OCI-LY7 (cell line): ENCODE data around the gene NBPF19. TPM values are rescaled to one million over a fixed set of nuclear protein-coding genes. Genes with fewer than 3 reads are reported as not detected.
"Not testable (repeated sequence)": the region's sequence is repeated elsewhere in the genome, so short reads cannot be mapped to it uniquely, and the experiment has no call there.

Experiments
- BruUV-seq: library from RNA; stranded (reverse); fragments of 400-500 nt; replicated peaks from 2 replicates; lab custom pipeline; 2021; lab: Mats Ljungman, UMichigan
- CTCF ChIA-PET: fragments of 300-600 bp; sonication (Branson Sonifier 250); formaldehyde crosslinking; loops from one replicate; lab custom pipeline; 2022; ENCODE audit warnings: antibody characterized with exemption; ENCODE audit not compliant: unreplicated experiment; lab: Charles Lee
- POLR2A ChIA-PET: fragments of 300-600 bp; sonication (Branson Sonifier 250); formaldehyde crosslinking; loops from one replicate; lab custom pipeline; 2022; ENCODE audit warnings: antibody characterized with exemption; lab: Charles Lee
- DNase-seq: peaks from one replicate; pipeline ENCODE4 v3.0.0-alpha.2; 2015; ENCODE audit warnings: low spot score
- H2AFZ ChIP-seq: fragments of 200-600 bp; sonication (generic), shearing (Covaris generic); 2 replicates; pipeline ENCODE4 v1.6.1; 2014; ENCODE audit warnings: mild to moderate bottlenecking, antibody characterized with exemption, low read length, moderate library complexity
- H3K27ac ChIP-seq: fragments of 200-600 bp; sonication (generic); 2 replicates; pipeline ENCODE4 v1.5.1; 2014; ENCODE audit warnings: mixed run types, low read depth, mild to moderate bottlenecking, moderate library complexity, low read length, inconsistent platforms; ENCODE audit not compliant: poor library complexity, severe bottlenecking
- H3K36me3 ChIP-seq: fragments of 200-600 bp; sonication (generic); 2 replicates; pipeline ENCODE4 v1.6.1; 2014; ENCODE audit warnings: mild to moderate bottlenecking, antibody characterized with exemption, low read length, moderate library complexity, mixed read lengths; ENCODE audit not compliant: insufficient read depth
- H3K4me1 ChIP-seq: fragments of 200-600 bp; sonication (generic); 2 replicates; pipeline ENCODE4 v1.5.1; 2014; ENCODE audit warnings: mild to moderate bottlenecking, low read length; ENCODE audit not compliant: insufficient read depth, poor library complexity, severe bottlenecking
- H3K4me2 ChIP-seq: fragments of 200-600 bp; sonication (generic); 2 replicates; pipeline ENCODE4 v1.6.1; 2014; ENCODE audit warnings: mild to moderate bottlenecking, low read length
- H3K4me3 ChIP-seq: fragments of 200-600 bp; sonication (generic); 2 replicates; pipeline ENCODE4 v1.5.1; 2014; ENCODE audit warnings: mild to moderate bottlenecking, low read depth, low read length; ENCODE audit not compliant: poor library complexity, severe bottlenecking
- H3K79me2 ChIP-seq: fragments of 200-600 bp; sonication (generic); 2 replicates; pipeline ENCODE4 v1.6.1; 2016; ENCODE audit warnings: low read depth, mild to moderate bottlenecking, low read length, moderate library complexity, mixed read lengths; ENCODE audit not compliant: insufficient read depth
- H3K9me2 ChIP-seq: fragments of 200-600 bp; sonication (generic); 2 replicates; pipeline ENCODE4 v1.6.1; 2016; ENCODE audit warnings: mild to moderate bottlenecking, low read length, mixed read lengths; ENCODE audit not compliant: insufficient read depth
- H3K9me3 ChIP-seq: fragments of 200-600 bp; sonication (generic); 2 replicates; pipeline ENCODE4 v1.6.1; 2014; ENCODE audit warnings: mild to moderate bottlenecking, mixed run types, low read length, mixed read lengths
- H4K20me1 ChIP-seq: fragments of 200-600 bp; sonication (generic); 2 replicates; pipeline ENCODE4 v1.6.1; 2014; ENCODE audit warnings: mild to moderate bottlenecking, antibody characterized with exemption, low read length, moderate library complexity, mixed read lengths; ENCODE audit not compliant: insufficient read depth
- intact Hi-C: fragments of 100-400 bp; cut with micrococcal nuclease; formaldehyde crosslinking; loops from one replicate; pipeline ENCODE4 v1.10.0; 2022; ENCODE audit not compliant: unreplicated experiment
- total RNA-seq, 2 experiments: library from RNA; depleted of rRNA in 1 of 2; stranded (reverse); fragments of >200 nt in 1 of 2; shearing (Covaris generic) in 1 of 2; gene quantifications; 2 replicates each; pipeline ENCODE4 v1.2.3, GENCODE V29; 2014 to 2022

The NBPF19 gene
- total RNA-seq, 2 experiments from 2014 or later: 11.1 to 17.4 TPM

DNA sequence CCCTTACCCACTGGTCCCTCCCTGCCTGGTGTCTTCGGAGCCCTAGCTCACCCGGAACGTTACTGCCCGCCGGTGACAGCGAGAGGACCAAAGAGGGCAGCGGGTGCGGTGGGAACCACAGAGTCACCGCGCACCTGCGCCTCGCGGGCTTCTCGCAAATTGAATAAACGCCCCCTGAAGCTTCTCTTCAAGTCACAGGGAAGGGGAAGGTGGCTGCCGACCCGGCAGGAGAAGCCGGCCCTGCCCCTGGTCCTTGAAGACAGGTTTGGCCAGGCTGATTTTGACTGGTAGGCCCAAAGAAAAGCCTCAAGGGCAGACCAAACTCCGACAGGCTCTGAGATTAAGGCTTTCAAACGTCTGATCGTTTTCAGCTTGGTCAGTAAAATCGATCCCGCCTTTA, 87.0 kb downstream of the NBPF19 start:
- H3K79me2 ChIP-seq, intact Hi-C loops, H3K4me1 ChIP-seq, CTCF ChIA-PET, H2AFZ ChIP-seq, H3K9me2 ChIP-seq, H3K36me3 ChIP-seq, DNase-seq, BruUV-seq, H3K4me2 ChIP-seq, H3K9me3 ChIP-seq, H3K27ac ChIP-seq, H3K4me3 ChIP-seq, POLR2A ChIA-PET, H4K20me1 ChIP-seq: not testable (repeated sequence)

DNA sequence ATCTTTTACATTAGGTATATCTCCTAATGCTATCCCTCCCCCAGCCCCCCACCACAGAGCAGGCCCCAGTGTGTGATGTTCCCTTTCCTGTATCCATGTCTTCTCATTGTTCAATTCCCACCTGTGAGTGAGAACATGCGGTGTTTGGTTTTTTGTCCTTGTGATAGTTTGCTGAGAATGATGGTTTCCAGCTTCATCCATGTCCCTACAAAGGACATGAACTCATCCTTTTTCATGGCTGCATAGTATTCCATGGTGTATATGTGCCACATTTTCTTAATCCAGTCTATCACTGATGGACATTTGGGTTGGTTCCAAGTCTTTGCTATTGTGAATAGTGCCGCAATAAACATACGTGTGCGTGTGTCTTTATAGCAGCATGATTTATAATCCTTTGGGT, 90.6 kb downstream of the NBPF19 start:
- H3K9me3 ChIP-seq, H3K4me1 ChIP-seq, H3K27ac ChIP-seq, H3K4me3 ChIP-seq, H2AFZ ChIP-seq, H3K79me2 ChIP-seq, BruUV-seq, DNase-seq, H3K4me2 ChIP-seq, intact Hi-C loops, H3K36me3 ChIP-seq, CTCF ChIA-PET, POLR2A ChIA-PET, H3K9me2 ChIP-seq, H4K20me1 ChIP-seq: not testable (repeated sequence)

DNA sequence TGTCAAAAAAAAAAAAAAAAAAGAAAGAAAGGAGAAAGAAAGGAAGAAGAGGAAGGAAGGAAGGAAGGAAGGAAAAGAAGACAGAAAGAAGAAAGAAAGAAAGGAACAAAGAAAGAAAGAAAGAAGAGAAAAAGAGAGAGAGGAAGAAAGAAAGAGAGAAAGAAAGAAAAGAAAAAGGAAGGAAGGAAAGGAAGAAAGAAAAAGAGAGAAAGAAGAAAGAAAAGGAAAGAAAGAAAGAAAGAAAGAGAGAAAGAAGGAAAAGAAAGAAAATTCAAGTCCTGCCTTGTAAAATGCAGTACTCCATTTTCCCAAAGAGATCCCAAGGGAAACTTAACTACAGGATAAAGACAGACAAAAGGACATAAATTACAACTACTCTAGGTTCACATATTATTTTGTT, 97.9 kb downstream of the NBPF19 start:
- H3K4me1 ChIP-seq, H3K36me3 ChIP-seq, POLR2A ChIA-PET, H3K79me2 ChIP-seq, DNase-seq, H2AFZ ChIP-seq, H3K9me2 ChIP-seq, H3K9me3 ChIP-seq, BruUV-seq, H3K4me3 ChIP-seq, H3K27ac ChIP-seq, H3K4me2 ChIP-seq, CTCF ChIA-PET, H4K20me1 ChIP-seq, intact Hi-C loops: not testable (repeated sequence)

DNA sequence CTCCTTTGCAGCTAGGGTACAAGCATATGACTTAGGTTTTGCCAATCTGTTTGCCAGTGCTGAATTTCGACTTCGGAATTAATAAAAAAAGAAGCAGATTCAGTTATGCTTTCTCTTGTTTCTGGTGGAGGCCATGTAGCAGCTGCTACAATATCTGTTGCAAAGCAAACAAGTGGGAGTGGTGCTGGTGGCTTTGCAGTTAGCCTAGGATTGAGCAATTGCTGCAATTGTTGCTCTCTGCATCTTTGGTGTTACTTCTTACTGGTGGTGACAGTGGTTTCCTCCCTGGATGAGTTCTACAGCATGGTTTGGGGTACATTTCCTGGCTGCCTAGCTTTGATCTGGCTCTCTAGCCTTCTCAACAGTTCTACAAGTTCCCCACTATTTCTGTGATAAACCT, 110.7 kb downstream of the NBPF19 start:
- POLR2A ChIA-PET, CTCF ChIA-PET, H4K20me1 ChIP-seq, H3K4me1 ChIP-seq, H3K79me2 ChIP-seq, H3K27ac ChIP-seq, BruUV-seq, H3K4me2 ChIP-seq, H2AFZ ChIP-seq, H3K36me3 ChIP-seq, intact Hi-C loops, DNase-seq, H3K4me3 ChIP-seq, H3K9me2 ChIP-seq, H3K9me3 ChIP-seq: not testable (repeated sequence)

Other genes starting within 250 kb of the NBPF19 start
- gene PPIAL4C, start 108.8 kb downstream of the NBPF19 start, total RNA-seq (2014; rRNA removed; shearing (Covaris generic)): not detected in 2 replicates
- gene PPIAL4C, start 108.8 kb downstream of the NBPF19 start, total RNA-seq (2022): not detected in 2 replicates